GM19463 (cell line): ENCODE results near the gene RILP.

Source experiments
- ATAC-seq: cut with Tn5 transposase; IDR thresholded peaks from one replicate; pipeline ENCODE4 v1.9.1; 2021; ENCODE audit warnings: mild to moderate bottlenecking, moderate library complexity; ENCODE audit not compliant: unreplicated experiment

Gene RILP

DNA sequence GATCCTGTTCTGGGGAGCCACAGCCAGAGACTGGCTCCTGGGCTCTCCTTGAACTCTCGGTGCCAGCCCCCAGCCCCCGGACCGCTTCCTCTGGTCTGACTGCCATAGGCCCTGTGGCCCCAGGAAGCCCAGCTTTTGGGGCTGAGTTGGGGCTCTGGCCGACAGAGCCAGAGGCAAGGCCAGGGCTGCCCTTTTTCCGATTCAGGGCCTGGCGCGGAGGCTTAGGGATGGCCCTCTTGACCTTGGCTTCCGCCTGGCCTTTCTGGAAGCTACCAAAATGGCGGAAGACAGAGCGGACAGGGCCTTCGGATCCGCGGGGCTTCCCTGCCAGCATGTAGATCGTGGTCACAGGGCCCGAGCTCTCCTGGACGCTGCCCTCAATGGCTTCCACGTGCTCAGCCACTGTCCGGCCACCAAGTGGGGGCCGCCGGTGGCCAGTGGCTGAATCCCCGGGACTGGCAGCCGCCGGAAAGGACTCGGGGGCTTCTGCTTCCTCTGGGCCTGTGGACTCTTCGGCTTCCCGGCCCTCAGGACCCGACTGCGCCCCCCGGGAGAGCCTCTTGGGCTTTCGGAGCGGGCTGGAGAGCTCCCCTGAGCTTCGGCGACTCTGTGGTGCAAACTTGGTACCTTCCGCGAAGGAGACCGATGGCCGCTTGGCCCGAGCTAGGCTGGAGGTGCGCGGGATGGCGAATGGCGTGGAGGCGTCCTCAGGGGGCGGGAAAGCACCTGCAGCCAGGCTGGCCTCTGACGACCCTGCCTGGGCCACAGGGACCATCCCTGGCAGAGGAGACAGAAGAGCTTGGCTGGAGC lies 14.6 kb downstream of the RILP start:
- no peak for ATAC-seq

DNA sequence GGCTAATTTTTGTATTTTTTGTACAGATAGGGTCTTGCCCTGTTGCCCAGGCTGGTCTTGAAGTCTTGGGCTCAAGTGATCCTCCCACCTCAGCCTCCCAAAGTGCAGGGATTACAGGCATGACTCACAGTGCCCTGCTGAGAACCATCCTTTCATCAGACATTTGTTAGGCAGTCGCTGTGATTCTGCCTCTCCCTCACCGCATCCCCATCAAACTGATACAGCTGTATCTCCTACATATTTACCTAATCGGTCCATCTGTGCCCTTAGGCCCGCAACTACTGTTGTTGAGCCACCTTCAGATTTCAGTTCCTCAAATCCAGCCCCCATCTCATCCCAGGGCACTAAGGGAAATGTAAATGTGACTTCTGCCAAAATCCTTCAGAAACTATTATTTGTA lies 19.0 kb downstream of the RILP start:
- ATAC-seq: no peak

DNA sequence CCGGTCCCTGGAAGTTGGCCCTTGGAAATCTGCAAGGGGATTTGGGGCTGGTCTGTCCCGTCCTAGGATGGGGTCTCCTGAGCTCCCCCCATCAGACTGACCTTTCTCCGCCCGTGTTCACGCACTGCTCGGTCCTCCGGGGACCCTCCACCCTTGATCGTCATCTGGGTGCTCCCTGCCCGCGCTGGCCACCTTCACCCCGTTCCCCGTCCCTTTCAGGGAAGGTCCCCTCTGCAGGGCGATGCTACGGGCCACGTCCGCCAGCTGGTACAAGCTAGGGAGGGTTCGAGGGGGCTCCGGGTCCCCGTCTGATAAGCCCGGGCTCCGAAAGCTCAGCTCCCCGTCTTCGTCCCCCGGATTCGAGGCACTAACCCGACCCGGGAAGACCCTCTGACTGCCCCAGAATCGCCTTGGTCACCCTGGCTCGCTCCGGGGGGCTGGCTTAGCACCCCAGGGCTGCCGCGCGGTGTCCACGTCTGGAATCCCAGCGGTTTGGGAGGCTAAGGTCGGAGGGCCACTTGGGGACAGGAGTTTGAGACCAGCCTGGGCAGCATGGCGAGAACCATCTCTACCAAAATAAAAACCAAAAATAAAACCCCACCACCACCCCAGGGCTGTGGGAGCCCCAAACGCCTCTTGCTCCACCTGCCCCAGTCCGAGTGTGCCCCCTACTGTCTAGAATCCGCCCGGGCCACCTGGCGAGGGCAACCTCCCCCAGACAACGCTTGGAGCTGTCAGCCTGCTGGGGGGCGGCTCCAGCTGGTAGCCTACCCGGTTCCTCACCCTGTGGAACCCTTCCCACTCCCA lies 20.0 kb downstream of the RILP start:
- ATAC-seq: no peak

DNA sequence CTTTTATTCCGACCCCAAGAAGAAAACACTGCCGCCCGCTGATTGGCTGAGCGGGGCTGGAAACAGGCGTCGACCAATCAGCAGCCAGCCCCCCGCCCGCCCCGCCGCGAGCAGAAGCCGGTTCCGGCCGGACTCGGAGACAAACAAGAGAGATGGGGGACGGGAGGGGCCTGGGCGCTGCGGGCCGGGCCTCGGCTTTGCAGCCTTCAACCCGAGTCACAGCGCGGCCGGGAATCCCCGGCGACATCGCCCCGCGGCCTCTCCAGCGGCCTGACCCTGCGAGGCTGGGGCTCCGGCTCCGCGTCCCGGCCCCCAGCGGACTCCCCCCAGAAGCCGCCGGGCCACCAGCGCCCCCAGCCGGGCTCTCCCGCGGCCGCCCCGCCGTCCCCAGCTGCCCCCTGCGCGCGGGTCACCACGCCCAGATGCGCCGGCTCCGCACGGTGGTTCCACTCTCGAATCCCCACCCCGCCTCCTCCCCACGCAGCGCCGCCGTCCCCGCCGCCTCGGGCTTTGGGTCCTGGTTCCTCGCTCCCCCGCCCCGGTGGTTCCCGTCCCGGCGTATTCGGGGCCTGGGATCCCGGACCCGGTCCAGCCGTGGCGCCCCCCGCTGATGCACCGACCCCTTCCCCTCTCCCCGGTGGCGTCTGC lies 20.7 kb downstream of the RILP start:
- ATAC-seq: peak; percentile 54

DNA sequence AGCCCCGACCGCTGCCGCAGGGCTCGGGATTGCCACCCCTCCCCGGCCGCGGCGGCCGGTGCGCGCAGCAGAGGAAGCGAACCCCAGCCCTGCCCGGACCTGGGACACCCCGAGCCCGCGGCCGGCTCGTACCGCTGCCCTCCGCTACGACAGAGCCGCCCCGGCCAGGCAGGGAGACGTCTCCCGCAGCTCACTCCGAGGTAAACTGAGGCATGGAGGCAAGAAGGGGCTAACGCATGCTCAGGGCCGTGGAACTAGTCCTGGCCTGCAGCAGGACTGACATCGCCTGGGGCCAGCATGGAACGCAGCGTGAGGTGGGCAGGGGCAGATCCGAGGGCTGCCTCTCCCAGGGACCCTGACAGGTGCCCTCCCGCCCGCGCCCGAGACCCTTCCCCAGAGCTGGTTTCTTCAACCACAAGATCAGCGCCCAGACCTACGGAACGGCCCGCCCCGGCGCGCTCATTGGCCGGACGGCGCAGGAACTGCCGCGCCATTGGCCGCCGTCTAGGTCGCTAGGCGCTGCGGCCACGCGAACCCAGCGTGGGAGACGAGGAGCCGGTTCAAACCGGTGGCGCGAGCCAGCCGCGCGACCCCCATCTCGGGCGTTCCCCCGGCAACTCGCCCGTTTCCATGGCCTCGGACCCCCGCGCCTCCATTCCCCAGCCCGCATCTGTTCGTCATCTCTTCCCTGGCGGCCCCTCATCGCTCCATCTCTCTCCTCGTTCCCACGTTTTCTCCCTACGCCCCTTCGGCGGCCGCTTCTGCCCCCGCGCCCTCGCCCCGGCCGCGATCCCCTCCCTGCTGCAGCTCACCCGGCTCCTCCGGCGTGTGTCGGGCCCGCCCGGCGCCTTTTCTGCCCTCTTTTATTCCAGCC lies 21.4 kb downstream of the RILP start, which contains the start of gene SLC43A2:
Gene SLC43A2 (minus strand): TSS at position 853 of the 874 bp plus-strand sequence. CDS start 960 bp downstream, outside the sequence.
- ATAC-seq: peak; percentile 55

DNA sequence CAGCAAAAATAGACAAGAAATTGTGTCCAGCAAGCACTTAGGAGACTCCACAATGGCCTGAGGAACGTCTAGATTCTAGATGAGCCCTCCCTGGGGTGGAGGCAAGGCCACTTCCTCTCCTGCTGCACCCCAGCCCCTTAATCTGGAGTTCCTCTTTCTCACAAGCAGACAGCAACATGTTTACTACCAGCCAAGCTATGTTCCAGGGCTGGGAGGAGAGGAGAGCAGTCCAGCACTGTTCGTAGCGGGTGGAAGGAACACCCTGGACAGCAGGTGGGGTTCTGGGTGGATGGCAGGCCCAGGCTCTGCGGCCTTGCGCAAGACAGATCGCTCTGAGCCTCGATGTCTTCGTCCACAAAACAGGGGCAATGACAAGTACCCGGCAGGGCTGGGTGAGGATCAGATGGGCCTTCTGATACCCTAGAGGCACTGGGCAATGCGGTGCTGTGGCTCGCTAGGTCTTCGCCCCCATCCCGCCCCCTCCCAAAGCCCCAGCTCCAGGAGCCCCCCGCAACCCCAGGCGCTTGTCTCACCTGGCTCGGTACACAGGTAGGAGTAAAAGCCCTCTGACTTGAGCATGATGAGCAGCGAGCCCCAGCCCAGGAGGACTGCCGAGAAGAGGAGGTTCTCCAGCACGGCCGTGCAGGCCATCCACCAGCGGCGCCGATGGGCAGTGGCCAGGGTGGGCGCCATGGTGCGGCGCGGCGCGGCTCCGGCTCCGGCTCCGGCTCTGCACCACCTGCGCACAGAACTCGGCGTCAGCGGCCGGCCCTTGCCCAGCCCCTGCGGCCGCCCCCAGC lies 22.3 kb downstream of the RILP start:
- ATAC-seq: no peak

DNA sequence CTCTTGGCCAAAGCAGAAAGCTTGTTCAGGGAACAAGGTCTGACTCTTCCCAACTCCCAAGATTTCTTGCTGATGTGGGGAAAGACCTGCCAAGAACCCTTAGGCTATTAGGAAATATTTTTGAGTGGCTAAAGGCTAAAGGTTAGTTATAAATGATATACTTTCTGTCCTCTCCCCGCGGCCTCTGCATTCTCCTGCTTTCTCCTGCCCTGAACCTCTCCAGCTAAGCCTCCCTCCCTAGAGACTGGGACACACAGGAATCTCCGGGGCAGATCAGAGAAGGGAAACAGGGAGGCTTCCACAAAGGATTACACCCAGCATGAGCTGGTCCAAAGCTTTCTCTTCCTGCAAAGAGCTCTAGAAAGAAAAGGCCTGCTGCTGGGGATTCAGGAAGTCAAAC lies 23.3 kb downstream of the RILP start:
- ATAC-seq: no peak

DNA sequence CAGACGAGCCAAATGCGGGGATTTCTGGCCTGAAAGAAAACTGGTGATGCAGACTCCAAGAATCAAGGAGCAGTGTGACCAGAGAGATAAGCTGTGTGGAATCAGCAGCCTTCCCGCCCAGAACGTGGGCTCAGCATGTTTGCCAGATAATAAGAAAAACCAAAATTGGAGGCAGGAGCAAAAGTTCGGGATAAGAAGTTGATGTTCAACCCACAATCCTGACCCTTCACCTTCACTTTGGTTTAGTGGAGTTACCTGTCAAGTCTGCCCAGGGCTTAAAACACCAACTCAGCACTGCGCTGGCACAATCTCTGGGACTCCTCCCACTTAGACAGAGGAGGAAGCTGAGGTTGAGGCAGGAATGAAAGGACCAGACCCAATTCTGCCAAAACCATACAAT lies 24.1 kb downstream of the RILP start:
- no peak for ATAC-seq

DNA sequence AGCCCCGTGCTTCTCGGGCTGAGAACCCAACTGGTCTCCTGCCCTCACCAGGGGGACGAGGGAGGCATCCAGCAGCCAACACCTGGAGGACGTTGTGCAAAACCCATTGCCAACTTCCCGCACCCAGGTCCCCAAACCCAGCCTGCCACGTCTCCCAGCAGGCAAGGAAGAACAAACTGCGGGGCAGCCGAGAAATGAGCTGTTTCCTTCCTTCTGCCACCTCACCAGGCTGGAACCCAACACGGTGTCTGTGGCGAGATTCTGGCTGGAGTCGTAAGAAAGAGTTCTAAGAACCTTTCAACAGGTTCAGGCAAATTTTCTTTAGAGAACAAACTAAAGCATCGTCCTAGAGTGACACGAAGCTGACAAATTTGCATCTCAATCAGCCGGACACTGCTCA lies 24.6 kb downstream of the RILP start:
- ATAC-seq: no peak

DNA sequence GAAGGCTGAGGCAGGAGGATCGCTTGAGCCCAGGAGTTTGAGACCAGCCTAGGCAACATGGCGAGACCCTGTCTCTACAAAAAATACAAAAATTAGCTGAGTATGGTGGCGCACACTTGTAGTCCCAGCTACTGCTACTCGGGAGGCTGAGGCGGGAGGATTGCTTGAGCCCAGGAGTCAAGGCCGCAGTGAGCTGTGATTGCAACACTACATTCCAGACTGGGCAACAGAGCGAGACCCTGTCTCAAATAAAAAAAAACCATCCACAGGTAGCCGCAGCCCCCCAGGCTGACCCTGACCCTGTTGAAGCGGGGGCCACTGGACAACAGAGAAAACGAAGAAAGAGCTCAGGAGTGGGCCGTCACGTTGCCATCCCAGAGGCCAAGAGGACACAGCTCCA lies 25.0 kb downstream of the RILP start:
- no peak for ATAC-seq

DNA sequence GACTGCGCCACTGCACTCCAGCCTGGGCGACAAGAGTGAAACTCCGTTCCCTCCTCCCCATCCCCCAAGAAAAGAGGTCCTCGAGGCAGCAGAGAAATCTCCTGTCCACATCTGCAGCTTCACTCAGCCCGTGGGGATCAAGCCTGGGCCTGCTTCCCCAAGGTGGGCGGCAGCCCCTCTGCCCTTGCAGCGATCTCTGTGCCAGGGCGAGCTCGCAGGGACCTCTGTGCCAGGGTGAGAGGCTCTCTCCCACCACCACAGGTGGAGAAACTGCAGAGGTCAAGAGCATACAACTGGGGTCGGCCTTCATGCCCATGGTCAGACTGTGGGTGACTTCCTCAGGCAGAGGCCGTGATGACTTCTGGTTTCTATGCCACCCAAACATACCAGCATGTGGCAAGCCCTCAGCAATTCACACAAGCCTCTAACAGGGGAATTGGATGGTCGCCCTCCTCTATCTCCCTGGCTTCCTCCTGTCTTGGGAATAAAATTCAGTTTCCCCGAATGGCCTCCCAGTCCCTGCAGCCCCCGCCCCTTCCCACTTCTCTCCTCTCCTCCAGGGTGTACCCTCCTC lies 26.5 kb downstream of the RILP start:
- ATAC-seq: no peak

DNA sequence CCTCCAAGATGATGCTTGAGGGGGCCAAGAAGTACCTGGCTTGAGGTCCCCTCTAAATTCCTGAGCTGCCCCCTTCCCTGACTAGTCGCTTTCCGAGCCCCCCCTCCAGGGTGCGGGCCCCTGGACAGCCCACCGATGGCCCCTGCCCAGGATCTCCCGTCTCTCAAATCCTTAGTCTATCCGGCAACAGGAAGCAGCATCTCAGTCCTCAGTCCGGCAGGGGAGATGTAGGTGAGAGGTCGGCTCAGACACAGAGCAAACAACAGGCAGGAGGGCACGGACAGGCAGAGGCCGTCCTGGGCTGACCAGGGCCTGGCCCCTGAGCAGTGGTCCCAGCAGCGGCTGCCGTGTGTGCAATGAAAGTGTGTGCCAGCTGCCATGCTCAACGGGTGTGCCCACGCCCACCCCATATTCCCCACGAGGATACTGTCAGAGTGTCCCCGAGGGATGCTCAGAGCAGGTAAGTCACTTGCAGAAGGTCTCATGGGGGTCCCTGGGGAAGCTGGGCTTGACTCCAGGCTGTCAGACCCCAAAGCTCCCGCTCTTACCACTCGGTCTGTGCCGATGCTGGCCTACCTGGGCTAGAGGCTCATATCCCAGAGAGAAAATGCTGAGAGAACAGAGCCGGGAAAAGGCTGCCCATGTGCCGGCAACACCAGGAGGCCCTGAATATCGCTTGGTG lies 28.3 kb downstream of the RILP start:
- ATAC-seq: no peak

DNA sequence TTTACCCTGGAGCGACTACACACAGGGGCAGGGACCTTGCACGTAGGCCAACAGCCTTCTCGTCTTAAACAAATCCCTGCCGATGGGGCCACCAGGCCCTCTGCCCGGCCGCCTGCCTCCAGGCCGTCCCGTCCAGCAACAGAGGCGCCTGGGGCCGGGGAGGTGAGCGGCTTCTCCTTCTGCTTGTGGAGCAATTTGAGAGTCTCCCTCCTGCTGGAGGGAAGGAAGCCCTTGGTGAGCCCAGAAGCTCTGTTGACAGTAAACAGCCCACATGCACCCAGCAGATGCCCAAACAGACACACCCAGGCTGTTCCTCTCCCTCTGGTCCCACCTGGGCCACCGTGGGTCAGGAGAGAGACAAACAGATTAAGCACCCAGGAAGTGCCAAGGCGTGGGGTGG lies 29.2 kb downstream of the RILP start:
- ATAC-seq: no peak

DNA sequence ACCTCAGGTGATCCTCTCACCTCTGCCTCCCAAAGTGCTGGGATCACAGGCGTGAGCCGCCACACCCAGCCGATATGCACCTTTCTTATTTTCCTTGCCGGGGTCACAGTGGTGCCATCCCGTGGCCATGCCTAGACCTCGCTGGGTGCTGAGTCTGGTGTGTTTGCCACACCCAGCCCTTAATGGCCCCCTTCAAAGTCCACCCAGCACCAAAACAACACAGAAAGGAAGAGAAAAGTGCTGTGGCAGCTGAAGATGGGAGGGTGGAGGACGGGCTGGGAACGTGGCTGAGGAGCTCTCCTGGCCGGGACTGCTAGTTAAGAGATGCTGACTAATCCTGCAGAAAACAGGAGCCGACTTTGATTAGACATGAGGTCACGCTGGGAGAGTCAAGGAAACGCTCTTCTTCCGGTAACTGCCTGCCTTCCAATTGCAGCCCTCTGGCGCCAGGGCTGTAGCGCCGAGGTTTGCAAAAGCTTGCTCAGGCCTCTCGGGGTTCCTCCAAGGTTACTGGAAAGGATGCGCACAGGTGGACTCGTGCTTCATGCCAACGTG lies 32.0 kb downstream of the RILP start:
- no peak for ATAC-seq

DNA sequence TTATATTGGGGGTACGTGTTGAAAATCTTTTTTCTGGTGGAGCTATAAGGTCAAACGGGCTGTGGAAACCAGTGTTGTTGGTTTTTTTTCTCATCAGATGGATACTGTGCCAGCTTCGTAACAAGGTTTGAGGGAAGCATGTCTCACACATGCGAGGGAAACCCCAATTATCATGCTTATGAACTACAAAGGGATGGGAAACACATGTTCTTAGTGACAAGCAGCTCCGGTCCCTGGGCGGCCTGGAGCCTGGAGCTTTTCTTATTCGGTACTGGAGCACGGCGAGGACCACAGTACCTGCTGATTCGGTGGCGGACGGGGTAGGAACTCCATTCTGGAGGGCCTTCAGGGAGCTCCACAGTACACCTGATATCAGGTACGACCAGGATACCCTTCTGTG lies 33.6 kb downstream of the RILP start:
- no peak for ATAC-seq

DNA sequence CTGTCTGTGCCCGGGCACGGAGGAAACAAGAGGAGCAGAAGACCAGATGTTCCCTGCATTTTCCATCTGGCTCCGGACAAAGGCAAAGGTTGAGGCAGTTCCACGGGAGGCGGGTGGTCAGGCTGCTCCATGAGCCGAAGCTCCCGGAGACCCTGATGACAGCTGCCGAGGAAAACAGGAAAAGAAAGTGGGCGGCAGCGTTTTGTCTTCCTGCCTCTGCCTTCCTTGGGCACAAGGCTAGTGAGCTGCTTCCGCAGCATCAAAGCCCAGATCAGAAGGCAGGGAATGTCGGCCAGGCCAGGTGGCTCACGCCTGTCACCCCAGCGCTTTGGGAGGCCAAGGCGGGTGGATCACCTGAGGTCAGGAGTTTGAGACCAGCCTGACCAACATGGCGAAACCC lies 37.3 kb downstream of the RILP start:
- no peak for ATAC-seq

DNA sequence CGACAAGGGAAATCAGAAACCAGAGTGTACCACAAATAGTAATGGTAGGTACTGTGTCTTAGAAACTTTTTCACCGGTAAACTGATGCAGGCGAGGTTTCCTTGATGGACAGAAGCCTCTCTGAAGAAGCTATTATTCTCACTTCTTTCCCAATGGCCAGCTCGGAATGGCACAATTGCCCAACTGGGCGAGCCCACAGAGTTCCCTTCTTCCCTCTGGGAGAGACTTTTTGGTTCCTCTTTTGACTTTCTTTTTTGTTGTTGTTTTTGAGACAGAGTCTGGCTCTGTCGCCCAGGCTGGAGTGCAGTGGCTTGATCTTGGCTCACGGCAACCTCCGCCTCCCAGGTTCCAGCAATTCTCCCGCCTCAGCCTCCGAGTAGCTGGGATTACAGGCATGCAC lies 38.0 kb downstream of the RILP start:
- ATAC-seq: no peak

DNA sequence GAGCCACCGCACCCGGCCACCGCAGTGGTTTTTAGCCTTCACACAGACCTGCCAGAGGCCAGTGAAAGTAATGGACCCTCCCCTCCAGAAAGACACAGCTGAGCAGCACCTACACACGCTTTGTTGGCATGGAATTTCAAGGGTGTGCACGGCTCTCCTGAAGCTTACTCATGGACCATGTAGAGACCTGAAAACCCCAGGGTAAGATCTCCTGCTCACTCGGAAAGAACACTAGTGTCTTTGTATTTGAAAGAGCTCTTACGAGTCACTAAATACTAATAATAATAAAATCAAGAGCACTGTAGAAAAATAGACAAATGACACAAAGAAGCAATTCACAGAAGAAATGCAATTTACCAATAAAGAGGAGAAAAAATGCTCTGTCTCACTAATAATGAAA lies 41.0 kb downstream of the RILP start:
- ATAC-seq: no peak

DNA sequence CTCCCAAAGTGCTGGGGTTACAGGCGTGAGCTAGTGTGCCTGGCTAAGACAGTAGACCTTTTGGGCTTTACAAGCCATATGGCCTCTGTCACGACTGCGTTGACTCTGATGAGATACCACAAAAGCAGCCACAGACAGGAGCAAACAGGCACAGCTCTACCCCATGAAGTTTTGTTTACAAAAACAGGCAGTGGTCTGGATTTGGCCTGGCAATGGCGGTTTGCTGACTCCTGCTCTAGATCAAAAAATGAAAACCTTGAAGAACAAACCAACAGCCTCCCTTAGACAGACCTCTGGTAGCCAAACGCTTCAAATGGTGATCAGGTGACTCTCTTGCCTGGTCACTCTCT lies 41.7 kb downstream of the RILP start:
- ATAC-seq: peak; percentile 9
